DMS114 treated with DMSO at 0.1 percent for 48 hours (cell line): ENCODE data around the gene PTMS.
A peak's percentile ranks its signal among the peaks of the same experiment; 100 is the strongest.

Experiments used
- DNase-seq: peaks from one replicate; lab custom pipeline; 2025; ENCODE audit not compliant: unreplicated experiment; lab: John Stamatoyannopoulos, UW

PTMS gene

GRCh38 chr12:6752167-6752920, 13.8 kb upstream of the PTMS start:
- DNase-seq = no peak

GRCh38 chr12:6752921-6753771, 13.0 kb upstream of the PTMS start, which contains the start of gene MLF2:
Gene MLF2, minus strand, starts transcription at chr12:6753141. Its CDS starts 807 bp downstream, at chr12:6752334.
- peak; percentile 96 for DNase-seq

- DNase-seq = no peak
Observed at GRCh38 chr12:6753772-6754356, 12.3 kb upstream of the PTMS start.

DNA sequence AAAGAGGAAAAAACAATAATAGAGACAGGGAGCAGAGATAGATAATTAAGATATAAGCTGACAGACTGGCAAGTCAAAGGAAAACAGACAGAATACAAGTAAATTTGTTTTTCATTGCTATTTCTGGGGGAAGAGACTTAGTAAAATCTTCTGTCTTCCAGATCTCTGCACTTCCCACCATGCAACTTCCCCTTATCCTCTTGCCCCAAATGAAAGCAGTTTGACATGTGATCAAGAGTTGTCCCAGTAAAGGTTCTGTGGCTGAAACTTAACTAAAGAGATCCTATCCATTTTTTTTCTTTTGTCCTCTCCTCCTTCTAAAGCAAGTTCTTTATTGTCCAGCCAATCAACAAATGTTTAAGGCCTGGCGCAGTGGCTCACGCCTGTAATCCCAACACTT, 11.8 kb upstream of the PTMS start:
- no peak for DNase-seq

GRCh38 chr12:6757028-6757690, 9.0 kb upstream of the PTMS start:
- DNase-seq = no peak

GRCh38 chr12:6758506-6759095, 7.6 kb upstream of the PTMS start:
- DNase-seq = no peak

DNA sequence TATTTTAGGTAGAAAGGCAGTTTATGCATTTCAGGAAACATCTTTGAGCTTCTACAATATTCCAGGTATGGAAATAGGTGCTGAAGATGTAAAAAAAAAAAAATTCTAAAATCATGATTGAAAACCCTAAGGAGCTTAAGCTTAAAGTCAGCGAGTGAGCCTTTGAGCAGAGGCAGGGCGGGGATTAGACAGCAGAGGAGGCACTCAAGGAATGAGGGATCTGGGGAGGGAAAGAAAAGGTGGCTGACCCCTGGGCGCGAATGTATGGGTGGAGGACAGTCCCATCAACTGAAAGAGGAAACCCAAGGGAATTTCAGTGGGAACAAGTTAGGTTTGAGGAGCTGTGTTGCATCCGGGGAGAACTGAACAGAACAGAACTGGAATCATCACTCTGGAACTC, 6.4 kb upstream of the PTMS start:
- no peak for DNase-seq

- DNase-seq = no peak
Observed at GRCh38 chr12:6763380-6763779, 2.8 kb upstream of the PTMS start.

DNA sequence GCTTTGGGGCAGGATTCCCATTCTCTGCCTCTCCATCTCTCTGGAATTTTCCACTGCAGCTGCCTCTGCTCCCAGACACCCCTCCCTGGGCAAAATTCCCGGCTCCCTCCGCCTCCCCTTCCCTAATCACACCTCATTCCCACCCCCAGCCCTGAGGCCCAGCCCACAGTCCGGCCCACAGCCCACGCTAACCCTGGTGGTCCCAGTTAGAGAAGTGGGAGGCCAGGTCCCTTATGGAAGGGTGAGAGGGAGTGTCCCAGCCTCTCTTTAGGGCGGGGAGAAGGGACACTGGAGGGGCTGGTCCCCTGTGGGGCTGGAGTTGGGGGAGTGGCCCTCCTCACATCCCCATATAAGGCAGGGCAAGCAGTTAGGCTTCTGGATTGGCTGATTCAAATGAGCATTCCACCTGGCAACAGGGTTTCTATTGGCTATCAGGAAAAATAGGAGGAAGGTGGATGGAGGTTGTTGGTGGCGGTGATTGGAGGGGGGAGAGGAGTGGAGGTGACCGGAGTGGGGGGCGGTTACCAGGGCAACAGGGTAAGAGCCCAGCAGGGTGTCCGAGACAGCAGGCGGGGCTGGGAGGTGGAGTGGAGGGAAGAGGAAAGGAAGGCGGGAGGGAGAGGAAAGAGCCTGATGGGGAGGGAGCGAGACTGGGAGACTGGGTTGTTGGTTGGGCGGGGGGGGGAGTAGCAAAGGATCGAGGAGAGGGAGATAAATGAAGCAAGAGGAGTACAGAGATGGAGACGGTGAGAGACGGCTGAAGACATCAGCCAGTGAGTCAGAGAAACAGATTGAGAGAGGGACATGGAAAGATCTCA, 1.9 kb upstream of the PTMS start:
- peak; percentile 97 for DNase-seq

GRCh38 chr12:6765048-6765633, 1.0 kb upstream of the PTMS start:
- DNase-seq = no peak

DNA sequence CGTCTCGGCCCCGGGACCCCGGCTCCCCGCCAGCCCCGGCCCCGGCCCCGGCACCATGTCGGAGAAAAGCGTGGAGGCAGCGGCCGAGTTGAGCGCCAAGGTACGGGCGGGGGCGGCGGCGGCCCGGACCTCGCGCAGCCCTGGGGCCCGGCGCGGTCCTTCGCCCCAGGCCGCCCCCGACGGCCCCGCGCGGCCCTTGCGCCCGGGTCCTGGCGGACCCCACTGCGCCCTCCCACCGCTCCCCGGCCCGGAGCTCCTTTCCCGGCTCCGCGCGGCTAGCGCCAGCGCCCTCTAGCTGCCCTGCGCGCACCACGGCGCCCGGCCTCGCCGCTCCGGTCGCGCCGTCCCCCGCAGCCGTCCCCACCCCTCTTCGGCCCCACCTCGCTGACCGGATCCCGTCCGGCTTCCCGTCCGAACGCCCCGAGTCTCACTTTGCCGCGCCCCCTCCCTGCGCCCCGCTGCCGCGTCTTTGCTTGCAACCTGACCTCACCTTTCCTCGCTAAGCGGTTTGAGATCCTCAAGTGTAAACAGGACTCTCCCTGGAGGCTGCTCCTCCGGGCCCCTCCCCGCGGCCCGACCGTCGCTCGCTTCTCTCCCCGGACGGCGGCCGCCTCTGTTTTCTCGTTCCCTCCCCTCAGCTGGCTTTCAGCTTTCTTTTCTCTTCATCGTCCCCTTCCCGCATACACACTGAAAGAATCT, 637 bp downstream of the PTMS start:
- DNase-seq = no peak

DNA sequence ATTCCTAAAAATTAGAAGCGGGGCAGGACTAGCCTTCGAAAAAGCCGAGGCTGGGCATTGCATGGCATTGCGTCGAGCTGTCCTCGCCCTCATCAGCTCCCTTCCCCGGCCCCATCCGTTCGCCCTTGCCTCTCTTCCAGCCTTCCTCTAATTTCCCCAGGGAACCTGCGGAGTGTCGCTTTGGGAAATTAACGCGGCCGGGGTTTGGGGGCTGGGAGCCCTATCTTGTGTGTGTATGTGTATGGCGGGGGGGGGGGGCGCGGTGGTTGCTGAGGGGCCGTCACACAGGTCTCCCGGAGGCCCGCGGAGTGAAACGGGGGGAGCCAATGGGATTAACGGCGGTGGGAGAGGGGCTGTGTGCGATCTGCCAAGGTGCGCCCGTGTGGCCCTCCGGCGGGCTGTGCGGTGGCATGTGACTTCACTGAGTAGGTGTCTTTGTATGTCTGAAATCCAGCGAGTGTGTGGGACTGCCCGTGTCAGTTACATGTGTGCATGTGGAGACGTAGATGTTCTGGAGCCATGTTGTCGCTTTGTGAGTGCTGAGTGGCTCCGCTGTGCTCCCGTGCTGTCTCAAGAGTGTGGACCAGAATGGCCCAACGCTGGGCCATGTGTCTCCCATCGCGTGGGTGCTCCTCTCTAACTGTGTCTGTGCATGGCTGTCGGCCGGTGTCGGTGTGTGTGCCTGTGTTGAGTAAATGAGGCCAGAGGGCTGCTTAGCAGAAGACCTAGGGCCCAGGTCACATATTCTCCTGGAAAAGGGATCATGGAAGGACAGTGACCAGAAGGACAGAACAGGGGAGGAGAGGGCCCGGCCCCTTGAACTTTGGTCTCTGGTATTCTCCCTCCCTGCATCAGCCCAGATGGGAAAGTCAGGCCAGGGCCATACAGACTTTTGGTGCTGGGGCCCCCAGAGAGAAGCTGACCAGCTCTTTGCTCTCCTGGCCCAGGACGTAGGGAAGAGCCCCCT, 1.5 kb downstream of the PTMS start:
- DNase-seq = no peak

DNA sequence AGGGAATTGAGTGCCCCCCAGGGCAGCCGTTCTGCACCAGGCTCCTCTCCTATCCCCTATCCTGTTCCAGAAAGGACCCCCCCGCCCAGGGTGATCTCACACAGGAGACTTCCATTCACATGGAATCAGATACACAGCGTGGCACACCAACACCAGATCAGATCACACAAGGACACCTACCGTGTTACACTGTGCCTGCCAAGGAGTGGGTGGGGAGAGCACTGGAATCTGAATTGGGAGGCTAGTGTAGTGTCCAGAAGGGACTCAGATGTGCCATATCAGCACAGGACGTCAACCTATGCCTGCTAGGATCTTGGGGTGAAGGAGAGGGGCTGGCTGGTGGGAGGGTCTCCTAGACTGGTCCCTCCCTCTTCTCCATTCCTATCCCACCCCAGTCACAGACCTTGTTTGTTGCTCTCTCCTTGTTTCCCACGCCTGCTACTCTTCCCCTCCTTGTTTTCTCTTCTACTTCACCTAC, 2.3 kb downstream of the PTMS start:
- no peak for DNase-seq

DNA sequence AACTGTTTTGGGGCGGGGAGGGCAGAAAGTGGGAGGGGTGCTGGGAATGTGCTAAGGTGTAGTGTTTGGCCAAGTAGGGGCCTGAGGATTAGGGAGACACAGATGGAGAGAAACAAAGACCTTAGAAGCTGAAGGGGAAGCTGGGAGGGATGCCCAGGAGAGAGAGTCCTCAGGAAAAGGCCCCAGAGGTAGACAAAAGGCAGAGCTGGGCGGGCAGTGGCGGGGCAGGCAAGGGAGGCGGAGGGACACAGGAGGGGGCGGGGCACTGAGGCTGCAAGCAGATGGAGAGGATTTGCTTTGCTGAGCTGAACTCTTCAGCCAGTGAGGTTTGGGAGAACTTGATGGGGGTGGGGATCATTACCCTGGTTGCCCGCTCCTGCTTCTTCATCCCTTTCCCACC, 2.8 kb downstream of the PTMS start:
- DNase-seq = no peak

GRCh38 chr12:6769666-6770065, 3.5 kb downstream of the PTMS start:
- no peak for DNase-seq

DNA sequence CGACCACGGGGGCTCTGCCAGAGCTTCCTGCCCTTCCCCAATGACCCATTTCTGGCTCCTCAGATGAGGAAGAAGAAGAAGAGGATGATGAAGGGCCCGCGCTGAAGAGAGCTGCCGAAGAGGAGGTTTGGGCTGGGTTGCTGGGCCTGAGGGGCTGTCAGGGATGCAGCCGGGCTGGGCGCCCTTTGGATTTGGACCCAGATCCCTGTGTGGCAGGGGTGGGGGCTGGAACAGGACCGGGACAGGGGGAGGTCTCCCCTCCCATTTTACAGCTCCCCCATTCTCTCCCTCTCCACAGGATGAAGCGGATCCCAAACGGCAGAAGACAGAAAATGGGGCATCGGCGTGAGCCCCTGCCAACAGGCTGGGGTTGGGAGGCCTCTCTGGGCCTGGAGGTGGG, 3.9 kb downstream of the PTMS start:
- DNase-seq = no peak

- no peak for DNase-seq
Observed at GRCh38 chr12:6770600-6770999, 4.4 kb downstream of the PTMS start.

DNA sequence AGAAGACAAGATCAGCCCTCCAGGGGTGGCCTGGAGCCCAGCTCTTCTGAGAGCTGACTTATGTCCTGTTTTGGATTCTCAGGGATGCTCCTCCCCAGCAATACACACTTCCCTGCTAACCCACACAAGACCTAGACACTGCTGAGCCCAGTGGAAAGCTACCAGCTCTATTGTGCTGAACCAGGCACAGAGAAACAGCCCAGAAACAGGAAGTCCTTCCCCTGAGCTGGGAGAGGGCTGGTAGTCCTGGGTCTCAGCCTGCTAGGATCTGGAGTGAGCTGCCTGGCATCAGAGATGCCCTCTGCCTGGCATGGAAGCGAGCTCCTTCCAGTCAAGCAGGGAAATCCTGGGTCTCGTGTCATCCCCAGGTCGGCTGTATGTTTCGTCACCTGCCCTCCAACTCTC, 4.9 kb downstream of the PTMS start:
- DNase-seq = no peak
